T-helper 2 cell (primary cell): ENCODE results near the gene KRR1.
A peak's percentile ranks its signal among the peaks of the same experiment; 100 is the strongest.

Source experiments
- DNase-seq, 5 experiments: peaks; one replicate each; pipeline versions ENCODE4 v3.0.0 to v3.0.0-alpha.2; 2012 to 2022
- total RNA-seq, 2 donors: gene quantifications; one replicate each; lab custom pipeline; 2026; lab: John Stamatoyannopoulos, UW

The KRR1 gene
- total RNA-seq = 147 to 156 reads per million in 2 donors

DNA sequence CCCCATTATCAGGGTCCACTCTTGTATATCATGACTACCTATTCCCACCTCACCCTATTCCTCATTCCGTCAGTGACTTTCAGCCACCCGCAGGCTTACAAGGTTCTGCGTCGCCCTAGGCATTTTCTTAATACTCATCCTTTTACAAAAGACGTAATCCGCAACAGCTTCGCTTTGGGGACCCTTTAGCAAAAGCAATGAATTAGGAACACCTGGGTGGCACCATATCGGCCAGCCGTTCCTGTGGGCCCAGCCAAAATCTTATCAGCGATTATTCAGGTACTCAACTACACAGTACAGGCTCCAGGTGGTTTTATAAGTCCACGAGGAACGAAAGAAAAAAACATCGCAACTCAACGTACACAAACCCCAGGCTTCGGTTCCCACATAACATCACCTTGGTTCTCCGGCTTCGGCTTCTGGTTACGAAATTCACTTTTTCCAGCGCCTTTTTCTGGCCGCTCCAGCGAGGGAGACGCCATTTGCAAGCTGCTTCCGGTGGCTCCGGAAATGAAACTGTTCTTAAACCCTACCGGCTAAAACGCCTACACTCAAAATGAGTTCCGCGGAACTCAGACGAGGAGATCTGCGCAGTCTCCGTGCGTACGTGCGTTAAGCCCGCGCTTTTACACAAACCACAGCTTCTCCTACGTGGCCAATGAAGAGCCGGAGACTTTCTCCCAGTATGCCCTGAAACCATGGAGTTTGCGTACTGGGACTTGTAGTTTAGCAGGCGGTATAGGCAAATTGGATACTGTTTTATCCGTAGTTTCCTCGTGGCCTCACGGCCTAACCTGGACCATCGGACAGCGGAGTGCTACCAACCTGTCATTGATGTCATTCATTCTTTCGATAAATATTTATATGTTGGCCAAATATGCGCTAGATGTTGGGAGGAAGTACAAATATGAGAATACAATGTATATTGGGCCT, at the start of gene KRR1:
KRR1 (minus strand) TSS at position 494 of the 933 bp plus-strand sequence; CDS start at position 482, 12 bp downstream.
- DNase-seq = peak; percentile 57 to 99 (median 83)

- DNase-seq = no peak
These were observed 48.8 kb upstream of the KRR1 start for GRCh38 chr12:75560167-75560566.

GRCh38 chr12:75558287-75558686, 46.9 kb upstream of the KRR1 start:
- no peak for DNase-seq

- DNase-seq = no peak
These were observed 45.0 kb upstream of the KRR1 start for GRCh38 chr12:75556311-75556899.

DNA sequence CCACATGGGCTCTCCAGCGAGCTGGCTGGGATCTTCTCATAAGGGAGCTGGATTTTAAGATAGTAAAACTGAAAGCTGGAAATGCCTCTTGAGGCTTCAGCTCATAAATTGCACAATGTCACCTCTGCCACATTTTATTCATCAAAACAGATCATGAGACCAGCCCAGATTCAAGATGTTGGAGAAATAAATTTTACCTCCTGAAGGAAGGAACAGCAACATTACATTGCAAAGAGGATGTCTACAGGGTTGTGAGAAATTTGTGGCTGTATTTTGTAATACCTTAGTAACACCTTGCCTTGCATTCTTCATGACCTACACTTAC, 43.1 kb upstream of the KRR1 start:
- no peak for DNase-seq

DNA sequence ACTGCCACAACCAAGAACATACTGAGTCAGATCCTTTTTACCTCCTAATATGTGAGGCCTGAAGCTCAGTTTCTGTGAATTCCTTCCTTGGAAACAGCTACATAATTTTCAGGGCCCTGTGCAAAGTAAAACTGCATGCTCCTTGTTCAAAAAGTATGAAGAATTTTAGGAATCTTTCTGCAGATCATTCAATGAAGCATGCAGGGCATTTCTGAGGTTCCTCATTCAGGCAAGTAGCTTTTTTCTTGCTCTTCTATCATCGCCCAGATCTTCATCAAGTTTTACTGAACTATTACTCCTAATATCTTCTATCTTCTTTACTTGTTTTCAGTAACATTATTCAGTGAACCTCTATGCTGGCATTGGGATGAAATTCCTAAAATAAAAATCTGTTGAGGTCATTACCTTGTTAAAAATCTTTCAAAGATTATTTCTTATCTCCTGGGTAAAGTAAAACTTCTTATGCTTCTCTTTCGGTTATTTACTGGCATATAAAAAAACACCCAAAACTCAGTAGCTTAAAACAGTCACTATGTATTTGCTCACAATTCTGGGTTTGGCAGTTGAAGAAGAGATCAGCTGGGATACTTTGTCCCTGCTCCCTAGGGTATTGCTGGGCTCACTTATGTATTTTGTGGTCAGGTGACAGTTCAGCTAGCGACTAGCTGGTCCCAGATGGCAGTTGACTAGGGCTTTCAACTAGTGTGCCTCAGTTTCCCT, 42.6 kb upstream of the KRR1 start:
- no peak for DNase-seq

GRCh38 chr12:75553398-75553797, 42.0 kb upstream of the KRR1 start:
- DNase-seq = no peak

DNA sequence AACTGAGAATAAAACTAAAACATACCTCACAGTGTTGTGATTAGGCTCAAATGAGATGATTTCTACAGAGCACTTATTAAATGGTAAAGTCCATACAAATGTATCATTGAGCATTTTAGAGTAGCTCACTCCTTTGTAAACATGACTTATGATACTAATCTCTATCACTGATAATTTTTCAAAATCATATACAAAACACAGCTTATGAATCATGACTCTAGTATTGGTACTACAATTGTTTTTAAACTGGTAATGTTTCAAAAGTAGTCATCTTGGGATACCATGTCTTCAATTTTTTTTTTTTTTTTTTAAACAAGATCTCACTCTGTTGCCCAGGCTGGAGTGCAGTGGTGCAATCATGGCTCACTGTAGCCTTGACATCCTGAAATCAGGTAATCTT, 40.1 kb upstream of the KRR1 start:
- no peak for DNase-seq

GRCh38 chr12:75550401-75551240, 39.2 kb upstream of the KRR1 start:
- DNase-seq = no peak

GRCh38 chr12:75549989-75550388, 38.6 kb upstream of the KRR1 start:
- no peak for DNase-seq

- DNase-seq = no peak
These were observed 37.5 kb upstream of the KRR1 start for GRCh38 chr12:75548879-75549278.

- no peak for DNase-seq
These were observed 34.2 kb upstream of the KRR1 start for GRCh38 chr12:75545636-75546035.

GRCh38 chr12:75543529-75543928, 32.1 kb upstream of the KRR1 start:
- no peak for DNase-seq

DNA sequence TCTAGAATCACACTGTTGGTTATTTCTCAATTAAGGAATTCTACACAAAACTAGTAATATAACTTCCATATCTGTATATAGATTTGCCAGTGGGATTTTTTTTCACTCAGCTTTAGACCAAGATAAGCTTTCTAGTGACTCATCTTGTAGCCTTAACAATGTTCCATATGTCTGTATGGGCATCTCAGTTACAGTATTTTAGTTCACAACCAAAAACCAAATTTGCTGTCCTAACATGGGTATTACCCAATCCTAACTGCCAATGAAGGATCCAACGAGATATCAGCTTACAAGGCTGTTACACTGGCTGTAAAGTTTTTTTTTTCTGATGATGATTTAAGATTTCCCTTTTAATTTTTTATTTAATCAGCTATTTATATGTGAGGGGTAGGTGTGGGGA, 31.5 kb upstream of the KRR1 start:
- DNase-seq = no peak

GRCh38 chr12:75539889-75540288, 28.5 kb upstream of the KRR1 start:
- no peak for DNase-seq

DNA sequence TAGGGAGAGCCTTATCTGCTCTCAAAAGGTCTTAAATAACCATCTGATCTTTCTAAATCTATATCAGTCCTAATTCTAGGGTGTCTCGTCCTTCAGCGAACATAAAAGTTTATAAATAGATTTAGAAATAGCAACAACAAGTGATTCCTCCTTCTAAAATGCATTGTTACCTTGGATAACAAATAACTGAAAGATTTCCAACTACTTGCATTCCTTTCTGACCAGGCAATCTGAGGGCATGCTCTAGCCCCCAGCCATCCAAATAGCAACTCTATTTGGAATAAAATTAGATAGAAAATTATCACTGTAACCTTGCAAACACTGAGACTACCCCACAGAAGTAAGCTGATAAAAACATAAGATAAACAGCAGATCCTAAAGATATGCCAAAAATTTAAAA, 21.8 kb upstream of the KRR1 start:
- DNase-seq = no peak

DNA sequence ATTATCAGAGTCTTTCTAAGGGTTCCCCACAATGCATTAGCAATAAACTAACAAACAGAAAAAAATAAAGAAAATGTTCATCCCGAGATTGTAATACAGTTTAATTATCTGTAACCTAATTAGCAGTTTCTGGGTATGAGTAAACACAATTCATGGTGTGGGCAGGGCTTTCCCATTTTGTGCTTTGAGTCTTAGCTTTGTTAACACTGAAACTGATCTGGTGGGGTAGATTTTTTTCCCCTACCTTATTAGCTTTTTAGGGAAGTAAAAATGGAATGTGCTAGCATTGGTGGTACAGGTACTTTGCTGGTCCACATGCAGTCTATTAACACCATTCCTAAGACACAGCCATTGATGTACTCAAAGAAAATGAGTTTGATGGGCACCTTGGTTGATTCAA, 18.4 kb upstream of the KRR1 start:
- DNase-seq = no peak

- DNase-seq = no peak
These were observed 17.9 kb upstream of the KRR1 start for GRCh38 chr12:75529316-75529715.

DNA sequence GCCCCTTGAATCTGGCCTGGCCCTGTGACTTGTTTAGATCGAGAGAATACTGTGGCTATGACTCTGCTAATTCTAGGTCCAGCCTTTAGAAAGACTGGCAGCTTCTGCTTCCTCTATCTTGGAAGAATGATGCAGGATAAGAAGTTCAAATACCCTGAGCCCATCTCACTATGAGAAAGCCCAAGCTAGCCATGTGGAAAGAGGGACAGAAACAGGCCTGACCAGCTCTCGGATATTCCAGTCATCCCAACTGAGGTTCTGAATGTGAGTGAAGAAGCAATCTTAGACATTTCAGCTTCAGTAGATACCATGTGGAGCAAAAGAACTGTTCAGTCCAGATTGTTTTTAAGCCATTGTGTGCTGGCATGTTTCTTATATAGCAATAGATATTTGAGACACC, 17.3 kb upstream of the KRR1 start:
- DNase-seq = no peak

DNA sequence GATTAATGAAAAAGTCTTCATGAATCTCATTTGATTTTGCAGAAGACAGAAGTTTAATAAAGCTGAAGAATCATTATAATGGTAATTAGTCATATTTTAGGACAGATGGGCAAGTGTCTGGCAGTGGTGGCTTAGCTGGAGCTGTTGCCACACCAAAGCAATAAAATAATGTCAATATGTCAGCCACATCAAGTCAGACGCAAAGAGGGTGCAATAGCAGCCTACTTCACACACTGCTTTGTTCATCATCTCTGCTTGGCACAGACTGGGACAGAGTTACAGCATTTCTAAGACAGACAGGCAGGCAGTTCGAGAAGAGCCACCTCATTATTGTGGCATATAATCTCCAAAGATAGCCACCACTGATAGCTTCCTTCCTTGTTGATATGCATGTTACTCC, 16.9 kb upstream of the KRR1 start:
- no peak for DNase-seq

- DNase-seq = peak in 1 of 5 experiments; percentile 61
These were observed 15.5 kb upstream of the KRR1 start for GRCh38 chr12:75526655-75527511.

DNA sequence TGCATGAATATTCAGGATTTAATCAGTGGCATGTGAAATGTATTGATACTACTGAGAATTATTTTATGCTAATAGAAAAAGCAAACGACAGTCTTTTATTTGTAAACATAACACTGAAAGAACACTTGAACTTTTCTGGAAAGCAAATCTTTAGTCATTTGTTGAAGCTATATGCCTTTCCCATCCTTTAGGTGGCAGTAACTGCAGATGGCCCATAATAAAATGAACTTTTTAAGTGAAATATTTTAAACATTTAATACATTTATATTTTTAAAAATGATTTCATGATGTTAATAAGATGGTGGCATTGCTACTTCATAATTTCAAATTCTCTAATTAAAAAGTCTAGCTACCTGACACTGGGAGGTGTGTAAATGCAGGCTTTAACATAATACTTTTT, 13.9 kb upstream of the KRR1 start:
- DNase-seq = no peak
